Measurements from ENCODE around the gene NTHL1.
A peak's percentile ranks its signal among the peaks of the same experiment; 100 is the strongest.
"Not testable (repeated sequence)": the region's sequence is repeated elsewhere in the genome, so short reads cannot be mapped to it uniquely, and the experiment has no call there.

The NTHL1 gene

GRCh38 chr16:2027024-2028010 is 20.3 kb downstream of the NTHL1 start:
- DNase-seq, result no peak

GRCh38 chr16:2026461-2027023 is 21.1 kb downstream of the NTHL1 start, which contains the start of gene NHERF2:
NHERF2 (plus strand) TSS chr16:2026902; CDS start chr16:2027006, 104 bp downstream.
- DNase-seq, result no peak

- DNase-seq, result no peak
Measured at GRCh38 chr16:2025878-2026460, 21.7 kb downstream of the NTHL1 start.

GRCh38 chr16:2025251-2025650 is 22.4 kb downstream of the NTHL1 start:
- no peak for DNase-seq

DNA sequence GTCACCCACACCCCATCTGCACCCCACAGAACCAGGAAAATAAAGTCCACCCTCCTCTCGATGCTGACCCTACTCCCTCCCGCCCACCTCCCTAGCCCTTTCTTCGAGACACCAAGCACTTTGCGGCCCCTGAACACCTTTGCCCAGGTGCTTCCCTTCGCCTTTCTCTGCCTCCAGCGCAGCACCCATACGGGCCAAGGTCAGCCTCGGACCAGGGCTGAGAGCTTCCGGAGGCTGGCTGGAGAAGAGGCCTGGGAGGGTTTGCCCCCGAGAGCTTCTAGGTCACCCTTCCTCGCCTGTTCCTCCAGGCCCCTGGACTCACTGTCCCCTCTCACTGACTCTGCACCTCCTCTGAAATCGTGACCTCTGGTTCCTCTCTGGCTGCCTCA is 23.6 kb downstream of the NTHL1 start:
- no peak for DNase-seq

GRCh38 chr16:2023092-2024031 is 24.3 kb downstream of the NTHL1 start:
- peak; percentile 85 for DNase-seq

DNA sequence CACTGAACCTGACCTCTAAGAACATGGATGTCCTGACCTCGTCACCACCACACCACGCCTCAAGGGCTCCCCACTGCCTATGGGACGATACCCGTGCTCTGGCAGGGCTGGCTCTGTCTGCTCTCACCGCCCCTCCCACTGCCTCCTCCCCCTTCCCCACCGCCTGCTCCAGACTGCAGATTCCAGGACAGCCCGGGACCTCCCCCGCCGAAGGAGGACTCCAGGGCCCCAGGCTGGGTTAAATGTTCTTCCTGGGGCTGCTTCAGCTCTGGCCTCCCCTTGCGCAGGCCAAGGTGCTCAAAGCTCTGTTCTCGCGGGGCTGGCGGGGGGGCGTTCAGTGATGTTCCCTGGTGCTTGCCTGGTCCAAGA is 24.9 kb downstream of the NTHL1 start:
- DNase-seq, result no peak

GRCh38 chr16:2019921-2020831 is 27.5 kb downstream of the NTHL1 start:
- DNase-seq, result no peak

DNA sequence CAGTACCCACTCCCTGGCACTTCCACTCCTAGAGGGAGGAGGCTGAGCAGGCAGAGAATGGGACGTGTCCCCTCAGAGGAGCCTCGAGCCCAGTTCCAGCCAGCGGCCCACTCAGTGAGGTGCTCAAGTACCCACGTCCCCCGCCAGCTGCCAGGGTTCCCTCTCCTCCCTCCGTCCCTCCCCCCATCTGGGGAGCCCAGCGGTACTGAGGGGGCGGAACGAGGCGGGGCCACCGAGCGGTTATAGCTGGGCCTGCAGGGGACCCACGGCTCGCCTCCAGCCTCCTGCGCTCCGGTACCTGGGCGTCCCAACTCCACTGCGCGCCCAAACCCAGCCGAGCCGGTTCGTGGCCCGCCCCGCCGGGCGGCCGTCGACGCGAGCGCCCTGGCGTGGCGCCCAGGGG is 28.1 kb downstream of the NTHL1 start, which contains the start of gene NPW:
Gene NPW (plus strand): TSS at position 268 of the 403 bp plus-strand sequence.
- no peak for DNase-seq

- no peak for DNase-seq
Measured at GRCh38 chr16:2016407-2016922, 31.2 kb downstream of the NTHL1 start.

DNA sequence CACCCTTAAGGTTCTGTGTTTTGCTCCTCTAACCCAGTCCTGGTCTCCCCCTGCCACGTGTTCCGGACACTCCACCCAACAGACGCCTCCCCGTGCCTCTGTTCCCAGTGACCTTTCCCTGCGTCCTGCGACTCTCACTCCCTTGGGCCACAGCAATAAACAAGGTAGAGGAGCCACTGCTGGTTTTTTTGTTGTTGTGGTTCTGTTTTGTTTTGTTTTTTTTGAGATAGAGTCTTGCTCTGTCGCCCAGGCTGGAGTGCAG is 31.8 kb downstream of the NTHL1 start:
- DNase-seq, result no peak

DNA sequence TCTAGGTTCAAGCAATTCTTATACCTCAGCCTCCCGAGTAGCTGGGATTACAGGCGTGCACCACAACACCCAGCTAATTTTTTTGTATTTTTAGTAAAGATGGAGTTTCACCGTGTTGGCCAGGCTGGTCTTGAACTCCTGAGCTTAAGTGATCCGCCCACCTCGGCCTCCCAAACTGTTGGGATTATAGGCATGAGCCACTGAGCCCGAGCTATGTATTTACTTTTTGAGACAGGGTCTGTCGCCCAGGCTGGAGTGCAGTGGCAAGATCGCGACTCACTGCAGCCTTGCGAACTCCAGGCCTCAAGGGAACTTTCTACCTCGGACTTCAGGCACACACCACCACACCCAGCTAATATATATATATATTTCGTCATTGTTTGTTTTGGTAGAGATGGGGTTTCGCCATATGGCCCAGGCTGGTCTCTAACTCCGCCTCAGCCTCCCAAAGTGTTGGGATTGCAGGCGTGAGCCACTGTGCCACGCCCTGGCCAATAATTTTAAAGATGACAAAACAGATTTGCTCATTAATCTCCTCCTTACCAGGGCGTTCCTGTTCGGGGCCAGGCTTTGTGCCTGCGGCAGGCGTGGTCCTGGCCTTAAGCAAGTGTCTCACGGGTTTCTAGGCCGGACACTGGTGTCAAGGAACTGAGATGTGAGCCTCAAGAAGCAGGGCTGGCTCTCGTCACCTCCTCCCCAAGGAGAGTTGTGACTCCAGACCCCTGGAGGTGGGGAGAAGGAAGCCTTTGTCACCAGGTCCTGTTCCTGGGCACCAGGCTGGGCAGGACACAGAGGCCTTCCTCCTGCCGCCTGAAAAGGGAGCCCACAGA is 32.3 kb downstream of the NTHL1 start:
- DNase-seq, result peak; percentile 86

DNA sequence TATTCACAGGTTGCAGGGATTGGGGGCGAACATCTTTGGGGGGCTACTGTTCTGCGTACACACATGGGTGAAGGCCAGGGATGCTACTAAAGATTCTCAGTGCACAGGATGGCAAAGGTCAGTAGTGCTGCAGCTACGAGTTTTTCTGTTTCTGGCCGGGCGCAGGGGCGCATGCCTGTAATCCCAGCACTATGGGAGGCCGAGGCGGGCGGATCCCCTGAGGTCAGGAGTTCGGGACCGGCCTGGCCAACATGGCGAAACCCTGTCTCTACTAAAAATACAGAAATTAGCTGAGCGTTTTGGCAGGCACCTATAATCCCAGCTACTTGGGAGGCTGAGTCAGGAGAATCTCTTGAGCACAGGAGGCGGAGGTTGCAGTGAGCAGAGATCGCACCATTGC is 34.1 kb downstream of the NTHL1 start:
- DNase-seq, result no peak

- DNase-seq, result not testable (repeated sequence)
Measured at GRCh38 chr16:2011726-2012125, 35.9 kb downstream of the NTHL1 start.

DNA sequence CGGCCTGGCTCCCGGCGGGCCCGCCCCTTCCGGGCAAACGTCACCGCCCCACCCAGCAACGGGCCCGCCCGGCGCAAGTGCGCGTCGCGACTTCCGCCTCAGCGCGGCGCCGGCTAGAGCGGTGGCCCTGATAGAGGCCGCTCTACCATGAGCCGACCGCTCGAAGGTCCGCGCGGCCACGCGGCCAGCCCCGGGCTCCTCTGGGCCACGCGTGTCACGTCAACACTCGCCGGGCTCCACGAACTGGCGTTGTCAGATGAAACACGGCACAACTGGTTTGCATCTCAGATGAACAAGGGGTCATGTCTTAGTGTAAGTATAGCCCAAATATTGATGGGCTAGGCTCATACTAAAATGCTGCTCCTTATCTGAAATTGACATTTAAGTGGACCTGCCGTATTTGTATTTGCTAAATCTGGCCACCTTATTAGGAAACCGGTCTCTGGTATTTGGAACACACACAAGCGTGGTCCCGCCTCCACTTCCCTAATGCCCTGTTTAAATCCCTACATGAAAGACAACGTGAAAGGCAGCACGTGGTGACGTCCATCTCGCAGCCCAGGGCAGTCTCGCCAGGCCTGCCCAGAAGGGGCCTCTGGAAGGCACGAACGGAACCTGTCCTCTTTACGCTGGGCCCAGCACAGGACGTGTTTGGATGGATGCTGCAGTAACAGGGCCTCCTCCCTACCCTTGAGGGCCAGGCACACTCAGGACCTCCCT is 37.7 kb downstream of the NTHL1 start, which contains the start of gene ZNF598:
Gene ZNF598 (minus strand): TSS at position 31 of the 720 bp plus-strand sequence.
- peak; percentile 91 for DNase-seq

DNA sequence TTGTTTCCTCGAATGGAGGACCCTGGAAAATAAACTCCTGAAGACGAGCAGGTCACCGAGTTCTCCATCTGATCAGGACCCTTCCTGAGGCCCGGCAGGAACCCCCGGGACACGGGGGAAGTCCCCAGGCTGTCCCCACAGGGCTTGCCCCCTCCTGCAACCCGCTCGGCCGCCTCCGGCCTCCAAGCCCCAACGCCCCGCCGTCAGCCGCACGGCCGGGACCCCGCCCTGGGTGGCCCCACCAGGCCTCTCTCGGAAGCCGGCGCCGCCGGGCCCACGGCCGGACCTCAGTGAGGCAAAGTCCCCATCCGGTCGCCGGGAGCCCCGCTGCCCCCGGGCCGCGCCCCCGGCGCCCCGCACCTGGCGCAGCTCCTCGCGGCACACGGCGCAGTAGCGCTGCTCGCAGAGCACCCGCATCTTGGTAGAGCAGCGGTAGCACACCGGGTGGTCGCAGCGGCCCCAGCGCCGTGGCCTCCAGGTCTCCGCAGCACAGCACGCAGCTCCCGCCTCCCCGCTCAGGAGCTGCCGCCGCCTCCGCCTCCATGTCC is 38.4 kb downstream of the NTHL1 start:
- no peak for DNase-seq

- DNase-seq, result peak; percentile 32
Measured at GRCh38 chr16:2008631-2009163, 38.9 kb downstream of the NTHL1 start.

DNA sequence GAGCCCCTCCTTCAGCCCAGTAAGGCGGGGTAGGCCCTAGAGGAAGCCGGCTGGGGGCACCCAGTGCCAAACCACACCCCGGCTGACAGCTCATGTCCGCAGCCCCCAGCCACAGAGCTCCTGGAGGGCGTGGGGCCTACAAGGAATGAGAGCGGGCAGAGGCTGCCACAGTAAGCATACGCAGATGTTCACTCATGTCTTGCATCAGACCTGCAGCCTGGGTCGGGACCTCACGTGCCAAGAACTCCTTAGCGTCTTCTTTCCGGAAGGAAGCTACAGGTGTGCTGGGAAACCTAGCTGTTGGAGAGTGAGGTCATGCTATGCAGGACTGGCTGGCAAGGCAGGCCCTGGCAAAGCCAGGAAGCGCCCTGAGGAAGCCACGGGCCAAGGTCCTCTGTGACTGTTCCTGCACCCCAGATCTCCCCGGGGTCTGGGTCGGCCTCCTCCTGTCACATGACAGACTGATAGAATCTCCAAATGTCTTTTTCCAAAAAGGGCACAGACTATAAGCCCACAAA is 39.6 kb downstream of the NTHL1 start:
- no peak for DNase-seq

Data from inflammatory macrophage treated with lipopolysaccharide for 4 hours (primary cell).